Measurements from ENCODE around the gene FLT1. TPM values are rescaled to one million over a fixed set of nuclear protein-coding genes. Genes with fewer than 3 reads are reported as not detected.

The FLT1 gene
- total RNA-seq, 4 donors from 2014 or later: 19.3 to 48.6 (median 24.4) TPM

DNA sequence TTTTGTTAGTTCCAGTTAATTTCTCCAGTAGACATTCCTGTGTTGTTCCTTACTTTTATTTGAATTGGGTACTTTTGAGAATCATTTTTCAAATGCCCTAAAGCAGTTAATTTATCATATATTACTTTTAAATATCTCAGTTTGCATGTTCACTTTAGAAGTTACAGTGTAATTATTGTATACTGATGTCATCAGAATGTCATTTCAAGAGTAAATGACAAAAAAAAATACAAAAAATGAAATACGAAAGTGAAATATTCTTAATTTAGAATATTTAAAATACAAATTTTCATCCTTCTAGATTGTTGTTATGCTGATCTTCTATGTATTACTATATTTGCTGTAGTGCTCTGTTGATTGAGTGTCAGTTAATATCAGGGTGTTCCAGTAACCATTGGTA, 242.4 kb downstream of the FLT1 start:
- TF ChIP-seq EP300 (IDR thresholded peaks at IDR 0.05): no peak
- no peak for TF ChIP-seq POLR2A (IDR thresholded peaks at IDR 0.05)
- TF ChIP-seq, protein P1, sequence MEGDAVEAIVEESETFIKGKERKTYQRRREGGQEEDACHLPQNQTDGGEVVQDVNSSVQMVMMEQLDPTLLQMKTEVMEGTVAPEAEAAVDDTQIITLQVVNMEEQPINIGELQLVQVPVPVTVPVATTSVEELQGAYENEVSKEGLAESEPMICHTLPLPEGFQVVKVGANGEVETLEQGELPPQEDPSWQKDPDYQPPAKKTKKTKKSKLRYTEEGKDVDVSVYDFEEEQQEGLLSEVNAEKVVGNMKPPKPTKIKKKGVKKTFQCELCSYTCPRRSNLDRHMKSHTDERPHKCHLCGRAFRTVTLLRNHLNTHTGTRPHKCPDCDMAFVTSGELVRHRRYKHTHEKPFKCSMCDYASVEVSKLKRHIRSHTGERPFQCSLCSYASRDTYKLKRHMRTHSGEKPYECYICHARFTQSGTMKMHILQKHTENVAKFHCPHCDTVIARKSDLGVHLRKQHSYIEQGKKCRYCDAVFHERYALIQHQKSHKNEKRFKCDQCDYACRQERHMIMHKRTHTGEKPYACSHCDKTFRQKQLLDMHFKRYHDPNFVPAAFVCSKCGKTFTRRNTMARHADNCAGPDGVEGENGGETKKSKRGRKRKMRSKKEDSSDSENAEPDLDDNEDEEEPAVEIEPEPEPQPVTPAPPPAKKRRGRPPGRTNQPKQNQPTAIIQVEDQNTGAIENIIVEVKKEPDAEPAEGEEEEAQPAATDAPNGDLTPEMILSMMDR (IDR thresholded peaks at IDR 0.05): no peak
- no peak overlapping the region for H3K27ac ChIP-seq
- H3K36me3 ChIP-seq: peaks cover 0 to 16% (median 0%) of the 10 kb centered on the region in 3 donors
- no peaks in the 10 kb centered on the region for H3K9me3 ChIP-seq
- H3K4me3 ChIP-seq: no peak overlapping the region
- peaks cover 0 to 4% (median 0%) of the 10 kb centered on the region in 4 donors for H3K4me1 ChIP-seq
- WGBS, 2 donors: 88 to 92% methylated on average over 1 of the region's 1 CpG
- no peak for DNase-seq (ENCODE audit: low spot score in 2 of 2)
- no peaks in the 10 kb centered on the region for H3K27me3 ChIP-seq

DNA sequence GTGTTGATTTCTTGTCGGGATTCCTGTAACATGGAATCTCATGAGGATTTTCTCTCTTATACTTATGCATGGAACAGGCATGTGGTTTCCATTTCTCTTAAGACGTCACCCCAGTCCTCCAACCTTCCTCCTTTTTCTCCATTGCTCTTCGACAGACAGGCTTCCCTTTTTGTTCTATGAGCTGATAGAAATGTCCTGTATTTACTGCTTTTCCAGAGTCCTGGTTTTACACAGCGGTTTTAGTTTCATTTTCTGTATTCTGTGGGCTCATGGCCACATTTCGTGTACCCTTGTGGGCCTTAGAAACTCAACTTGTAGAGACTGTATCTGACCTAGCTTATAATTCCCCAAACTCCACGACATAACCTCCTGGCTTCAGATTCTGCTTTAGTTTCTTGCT, 243.5 kb downstream of the FLT1 start:
- H3K4me1 ChIP-seq: peaks cover 0 to 4% (median 0%) of the 10 kb centered on the region in 4 donors
- H3K36me3 ChIP-seq: peaks cover 0 to 6% (median 0%) of the 10 kb centered on the region in 3 donors
- H3K9me3 ChIP-seq: no peaks in the 10 kb centered on the region
- no peak overlapping the region for H3K27ac ChIP-seq
- TF ChIP-seq, protein P1 (IDR thresholded peaks at IDR 0.05): no peak
- TF ChIP-seq EP300 (IDR thresholded peaks at IDR 0.05) (no peak), POLR2A (IDR thresholded peaks at IDR 0.05) (no peak)
- 89% methylated on average over 6 of the region's 6 CpGs for WGBS, 2 donors
- no peak for DNase-seq (ENCODE audit: low spot score in 2 of 2)
- no peak overlapping the region for H3K4me3 ChIP-seq
- H3K27me3 ChIP-seq: no peaks in the 10 kb centered on the region

DNA sequence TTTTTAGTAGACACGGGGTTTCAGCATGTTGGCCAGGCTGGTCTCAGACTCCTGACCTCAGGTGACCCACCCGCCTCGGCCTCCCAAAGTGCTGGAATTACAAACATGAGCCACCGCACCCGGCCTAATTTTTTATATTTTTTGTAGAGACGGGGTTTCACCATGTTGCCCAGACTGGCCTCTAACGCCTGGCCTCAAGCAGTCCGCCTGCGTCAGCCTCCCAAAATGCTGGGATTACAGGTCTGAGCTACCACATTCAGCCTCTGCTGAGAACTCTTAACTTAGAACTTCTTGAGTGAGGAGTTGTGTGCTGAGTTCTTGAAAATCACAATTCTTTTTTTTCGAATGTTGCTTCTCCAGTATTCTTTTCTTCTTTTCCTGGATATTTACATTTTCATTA, 244.4 kb downstream of the FLT1 start:
- 87 to 88% methylated on average over 10 of the region's 10 CpGs for WGBS, 2 donors
- TF ChIP-seq, protein P1 (IDR thresholded peaks at IDR 0.05): no peak
- TF ChIP-seq EP300 (IDR thresholded peaks at IDR 0.05): no peak
- TF ChIP-seq POLR2A (IDR thresholded peaks at IDR 0.05): no peak
- H3K4me1 ChIP-seq: peaks cover 0 to 4% (median 0%) of the 10 kb centered on the region in 4 donors
- H3K4me3 ChIP-seq: no peak overlapping the region
- no peaks in the 10 kb centered on the region for H3K27me3 ChIP-seq
- no peak for DNase-seq (ENCODE audit: low spot score in 2 of 2)
- H3K36me3 ChIP-seq: no peaks in the 10 kb centered on the region
- no peaks in the 10 kb centered on the region for H3K9me3 ChIP-seq
- H3K27ac ChIP-seq: no peak overlapping the region

Other genes starting within 250 kb of the FLT1 start
- 10 to 100 TPM; 37.5 to 60.3 (median 52.0) TPM for gene POMP, start 164.0 kb upstream of the FLT1 start, total RNA-seq
- gene SLC46A3, start 223.8 kb upstream of the FLT1 start, total RNA-seq: 10 to 100 TPM in 2 of 4 donors, 1 to 10 TPM in 2; 6.5 to 12.0 (median 9.0) TPM